NCI-H460 (cell line): ENCODE results near the gene SCP2. TPM values are rescaled to one million over a fixed set of nuclear protein-coding genes. Genes with fewer than 3 reads are reported as not detected.

Experiments
- DNase-seq: peaks from one replicate; pipeline ENCODE4 v3.0.0-alpha.2; 2016; ENCODE audit warnings: low read depth; ENCODE audit errors: extremely low read depth
- total RNA-seq: library from RNA; depleted of rRNA; stranded (reverse); fragments of >200 nt; shearing (Covaris generic); gene quantifications from 2 replicates; pipeline ENCODE4 v1.2.3, GENCODE V29; 2014

Gene SCP2
- total RNA-seq, 1 experiment from 2014 or later: 35.2 TPM

GRCh38 chr1:53025769-53026112 lies 98.7 kb downstream of the SCP2 start:
- no peak for DNase-seq

- no peak for DNase-seq
Measured at GRCh38 chr1:53026254-53026653, 99.2 kb downstream of the SCP2 start.

- no peak for DNase-seq
Measured at GRCh38 chr1:53031732-53032131, 104.7 kb downstream of the SCP2 start.

GRCh38 chr1:53037159-53037558 lies 110.1 kb downstream of the SCP2 start:
- no peak for DNase-seq

- DNase-seq: no peak
Measured at GRCh38 chr1:53038566-53038965, 111.5 kb downstream of the SCP2 start.

GRCh38 chr1:53043271-53043670 lies 116.2 kb downstream of the SCP2 start:
- no peak for DNase-seq

- no peak for DNase-seq
Measured at GRCh38 chr1:53044926-53045325, 117.8 kb downstream of the SCP2 start.

- DNase-seq: no peak
Measured at GRCh38 chr1:53046930-53047329, 119.9 kb downstream of the SCP2 start.

GRCh38 chr1:53047737-53048736 lies 121.0 kb downstream of the SCP2 start:
- DNase-seq: no peak

GRCh38 chr1:53048960-53049573 lies 122.0 kb downstream of the SCP2 start:
- DNase-seq: no peak

GRCh38 chr1:53049574-53049967 lies 122.5 kb downstream of the SCP2 start:
- no peak for DNase-seq

GRCh38 chr1:53050310-53050709 lies 123.2 kb downstream of the SCP2 start:
- no peak for DNase-seq

GRCh38 chr1:53051676-53052075 lies 124.6 kb downstream of the SCP2 start:
- DNase-seq: no peak

GRCh38 chr1:53057127-53057526 lies 130.1 kb downstream of the SCP2 start:
- DNase-seq: no peak

GRCh38 chr1:53060579-53060978 lies 133.5 kb downstream of the SCP2 start:
- no peak for DNase-seq

GRCh38 chr1:53061123-53061858 lies 134.2 kb downstream of the SCP2 start:
- DNase-seq: no peak

- DNase-seq: no peak
Measured at GRCh38 chr1:53061859-53062707, 135.0 kb downstream of the SCP2 start, which contains the start of gene PODN. PODN (plus strand) TSS chr1:53062213; CDS start chr1:53069856, 7,643 bp downstream.

GRCh38 chr1:53062708-53063591 lies 135.9 kb downstream of the SCP2 start:
- DNase-seq: no peak
